DND-41 (cell line): ENCODE results near the gene CCDC201.

Experiments used
- ATAC-seq: fragments of 200-7000 bp; cut with Tn5 transposase; 3 replicates; pipeline ENCODE4 v1.9.1; 2021; ENCODE audit warnings: low read depth; ENCODE audit not compliant: insufficient read depth
- DNase-seq: peaks from one replicate; pipeline ENCODE4 v3.0.0-alpha.2; 2020
- H2AFZ ChIP-seq: 2 replicates; pipeline ENCODE4 v1.6.0; 2012; ENCODE audit warnings: low read depth, low read length
- H3K27ac ChIP-seq: 2 replicates; pipeline ENCODE4 v1.5.1; 2012; ENCODE audit warnings: low read length, inconsistent platforms
- H3K27me3 ChIP-seq: fragments of 200-600 bp; sonication (generic); 2 replicates; pipeline ENCODE4 v1.6.0; 2012; ENCODE audit warnings: low read length, mild to moderate bottlenecking, inconsistent platforms; ENCODE audit not compliant: insufficient read depth, poor library complexity
- H3K36me3 ChIP-seq: 2 replicates; pipeline ENCODE4 v1.5.1; 2012; ENCODE audit warnings: low read length, inconsistent platforms; ENCODE audit not compliant: insufficient read depth
- H3K4me1 ChIP-seq: 2 replicates; pipeline ENCODE4 v1.5.1; 2012; ENCODE audit warnings: mild to moderate bottlenecking, low read length; ENCODE audit not compliant: insufficient read depth
- H3K4me2 ChIP-seq: 2 replicates; pipeline ENCODE4 v1.6.0; 2012; ENCODE audit warnings: mild to moderate bottlenecking, moderate library complexity, low read length, inconsistent platforms; ENCODE audit not compliant: insufficient read depth
- H3K4me3 ChIP-seq, 2 experiments: fragments of 200-600 bp in 1 of 2; shearing (Covaris generic) in 1 of 2; 2 replicates each; pipeline ENCODE4 v1.5.1; 2012 to 2016; ENCODE audit warnings: inconsistent platforms in 2 of 2, low read length in 2 of 2, mild to moderate bottlenecking in 2 of 2, low read depth in 1 of 2, moderate library complexity in 1 of 2
- H3K79me2 ChIP-seq: 2 replicates; pipeline ENCODE4 v1.6.0; 2012; ENCODE audit warnings: low read length, inconsistent platforms; ENCODE audit not compliant: insufficient read depth
- H3K9ac ChIP-seq: 2 replicates; pipeline ENCODE4 v1.6.0; 2012; ENCODE audit warnings: low read depth, mild to moderate bottlenecking, inconsistent platforms, low read length, moderate library complexity
- H3K9me3 ChIP-seq: 2 replicates; pipeline ENCODE4 v1.5.1; 2012; ENCODE audit warnings: low read length, moderate library complexity, mild to moderate bottlenecking, inconsistent platforms; ENCODE audit not compliant: insufficient read depth, severe bottlenecking
- H4K20me1 ChIP-seq: 2 replicates; pipeline ENCODE4 v1.6.0; 2012; ENCODE audit warnings: low read length; ENCODE audit not compliant: insufficient read depth
- EZH2 ChIP-seq: IDR thresholded peaks from 3 replicates; pipeline ENCODE4 v1.6.1; 2012; ENCODE audit warnings: borderline replicate concordance, low read depth, mild to moderate bottlenecking, moderate library complexity, low read length, inconsistent platforms; ENCODE audit not compliant: severe bottlenecking
- TF ChIP-seq, protein P1 (sequence below): IDR thresholded peaks from 2 replicates; pipeline ENCODE4 v1.5.1; 2012; ENCODE audit warnings: borderline replicate concordance, low read length, moderate library complexity, mild to moderate bottlenecking; ENCODE audit not compliant: poor library complexity, severe bottlenecking; ENCODE audit errors: extremely low read depth

Gene CCDC201

DNA sequence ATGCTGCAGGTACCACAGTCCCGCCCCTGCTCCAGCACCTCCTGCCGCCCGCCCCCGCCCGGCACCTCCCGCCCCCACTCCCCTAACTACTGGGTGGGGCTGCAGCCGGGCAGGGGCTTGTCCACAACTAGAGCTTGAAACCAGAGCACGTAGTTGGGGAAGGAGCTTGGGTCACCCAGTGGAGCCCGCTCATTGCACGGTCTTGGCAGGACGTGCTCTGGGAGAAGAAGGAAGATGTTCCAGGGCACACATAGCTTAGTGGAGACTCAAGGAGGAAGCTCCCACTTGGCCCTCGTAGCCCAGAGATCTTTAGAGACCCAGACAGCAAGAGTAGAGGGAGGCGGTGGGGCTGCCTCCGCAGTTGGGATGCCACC lies 16.1 kb upstream of the CCDC201 start:
- no peak overlapping the region for H3K27ac ChIP-seq
- H3K27me3 ChIP-seq, result peaks cover 9% of the 10 kb centered on the region
- no peaks in the 10 kb centered on the region for H3K36me3 ChIP-seq
- no peak overlapping the region for H3K4me2 ChIP-seq
- H3K9me3 ChIP-seq, result no peaks in the 10 kb centered on the region
- TF ChIP-seq EZH2, result no peak
- TF ChIP-seq, protein P1, sequence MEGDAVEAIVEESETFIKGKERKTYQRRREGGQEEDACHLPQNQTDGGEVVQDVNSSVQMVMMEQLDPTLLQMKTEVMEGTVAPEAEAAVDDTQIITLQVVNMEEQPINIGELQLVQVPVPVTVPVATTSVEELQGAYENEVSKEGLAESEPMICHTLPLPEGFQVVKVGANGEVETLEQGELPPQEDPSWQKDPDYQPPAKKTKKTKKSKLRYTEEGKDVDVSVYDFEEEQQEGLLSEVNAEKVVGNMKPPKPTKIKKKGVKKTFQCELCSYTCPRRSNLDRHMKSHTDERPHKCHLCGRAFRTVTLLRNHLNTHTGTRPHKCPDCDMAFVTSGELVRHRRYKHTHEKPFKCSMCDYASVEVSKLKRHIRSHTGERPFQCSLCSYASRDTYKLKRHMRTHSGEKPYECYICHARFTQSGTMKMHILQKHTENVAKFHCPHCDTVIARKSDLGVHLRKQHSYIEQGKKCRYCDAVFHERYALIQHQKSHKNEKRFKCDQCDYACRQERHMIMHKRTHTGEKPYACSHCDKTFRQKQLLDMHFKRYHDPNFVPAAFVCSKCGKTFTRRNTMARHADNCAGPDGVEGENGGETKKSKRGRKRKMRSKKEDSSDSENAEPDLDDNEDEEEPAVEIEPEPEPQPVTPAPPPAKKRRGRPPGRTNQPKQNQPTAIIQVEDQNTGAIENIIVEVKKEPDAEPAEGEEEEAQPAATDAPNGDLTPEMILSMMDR, result no peak
- DNase-seq, result no peak
- no peak overlapping the region for H3K9ac ChIP-seq
- no peaks in the 10 kb centered on the region for H3K4me1 ChIP-seq
- no peaks in the 10 kb centered on the region for H3K79me2 ChIP-seq
- no peak overlapping the region for H3K4me3 ChIP-seq
- ATAC-seq, result no peak
- no peaks in the 10 kb centered on the region for H4K20me1 ChIP-seq
- H2AFZ ChIP-seq, result no peak overlapping the region

DNA sequence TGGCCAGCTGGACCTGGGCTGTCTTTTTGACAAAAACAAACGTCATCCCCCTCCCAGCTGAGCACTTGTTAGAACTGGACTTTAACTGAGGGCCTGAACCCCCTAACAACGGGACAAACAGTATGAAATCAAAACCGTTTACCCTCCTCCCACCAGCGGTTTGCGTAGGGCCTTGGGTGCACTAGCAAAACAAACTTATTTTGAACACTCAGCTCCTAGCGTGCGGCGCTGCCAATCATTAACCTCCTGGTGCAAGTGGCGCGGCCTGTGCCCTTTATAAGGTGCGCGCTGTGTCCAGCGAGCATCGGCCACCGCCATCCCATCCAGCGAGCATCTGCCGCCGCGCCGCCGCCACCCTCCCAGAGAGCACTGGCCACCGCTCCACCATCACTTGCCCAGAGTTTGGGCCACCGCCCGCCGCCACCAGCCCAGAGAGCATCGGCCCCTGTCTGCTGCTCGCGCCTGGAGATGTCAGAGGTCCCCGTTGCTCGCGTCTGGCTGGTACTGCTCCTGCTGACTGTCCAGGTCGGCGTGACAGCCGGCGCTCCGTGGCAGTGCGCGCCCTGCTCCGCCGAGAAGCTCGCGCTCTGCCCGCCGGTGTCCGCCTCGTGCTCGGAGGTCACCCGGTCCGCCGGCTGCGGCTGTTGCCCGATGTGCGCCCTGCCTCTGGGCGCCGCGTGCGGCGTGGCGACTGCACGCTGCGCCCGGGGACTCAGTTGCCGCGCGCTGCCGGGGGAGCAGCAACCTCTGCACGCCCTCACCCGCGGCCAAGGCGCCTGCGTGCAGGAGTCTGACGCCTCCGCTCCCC lies 15.5 kb upstream of the CCDC201 start, which contains the start of gene IGFBP1:
TSS of gene IGFBP1 (plus strand) at position 304 of the 808 bp plus-strand sequence. CDS start at position 469, 165 bp downstream.
- Histone ChIP-seq H3K9me3 (no peaks in the 10 kb centered on the region), H3K79me2 (no peaks in the 10 kb centered on the region), H3K4me2 (no peak within 1 kb of the TSS), H2AFZ (no peak within 1 kb of the TSS), H3K9ac (no peak within 1 kb of the TSS), H3K36me3 (no peaks in the 10 kb centered on the region), H3K27ac (no peak within 1 kb of the TSS), H3K4me3 (no peak within 1 kb of the TSS), H3K4me1 (no peaks in the 10 kb centered on the region), H3K27me3 (peaks cover 6% of the 10 kb centered on the region), H4K20me1 (no peaks in the 10 kb centered on the region)
- no peak for DNase-seq
- TF ChIP-seq, protein P1, result no peak
- TF ChIP-seq EZH2, result no peak
- ATAC-seq, result no peak

DNA sequence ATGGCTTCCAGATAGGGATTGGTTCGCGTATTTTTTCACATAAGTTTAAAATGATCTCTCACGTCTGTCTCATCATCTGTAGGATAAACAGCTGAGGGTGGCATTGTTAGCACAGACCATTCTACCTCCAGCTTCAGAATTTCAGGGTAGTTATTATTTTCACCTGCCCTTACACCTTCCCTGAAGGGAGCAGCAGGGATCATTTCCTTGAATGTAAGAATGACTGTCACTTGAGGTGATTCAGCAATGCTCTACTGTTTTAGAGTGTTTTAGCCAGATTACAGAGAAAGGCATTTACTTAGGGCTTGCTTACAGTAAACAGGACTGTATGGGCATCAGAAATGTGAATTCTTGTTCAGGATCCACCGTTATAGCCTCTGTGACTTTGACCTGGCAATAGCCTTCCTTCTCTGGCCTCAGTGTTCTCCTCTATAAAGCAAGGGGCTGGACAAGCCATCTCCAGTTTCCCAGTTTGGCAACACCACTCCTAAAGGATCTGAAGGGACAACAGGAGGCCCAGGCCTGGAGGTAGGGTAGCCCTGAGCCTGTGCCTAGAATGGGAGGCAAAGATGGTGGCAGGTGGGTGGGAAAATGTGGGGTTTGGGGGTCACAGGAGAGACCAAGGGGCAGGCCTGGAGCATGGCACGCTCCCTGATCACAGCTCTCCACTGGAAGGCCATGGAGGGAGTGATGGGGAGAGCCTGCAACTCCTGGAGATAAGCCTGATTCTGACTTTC lies 14.2 kb upstream of the CCDC201 start:
- Histone ChIP-seq H3K9ac (no peak overlapping the region), H2AFZ (no peak overlapping the region), H3K79me2 (no peaks in the 10 kb centered on the region), H3K27ac (no peak overlapping the region), H3K4me1 (no peaks in the 10 kb centered on the region), H3K36me3 (no peaks in the 10 kb centered on the region), H4K20me1 (no peaks in the 10 kb centered on the region), H3K9me3 (no peaks in the 10 kb centered on the region), H3K27me3 (peaks cover 3% of the 10 kb centered on the region), H3K4me3 (no peak overlapping the region), H3K4me2 (no peak overlapping the region)
- DNase-seq (no peak), ATAC-seq (no peak)
- TF ChIP-seq, protein P1, result no peak
- no peak for TF ChIP-seq EZH2
